OCI-LY3 (cell line): ENCODE results near the gene DOCK2.

Source experiments
- EZH2phosphoT487 ChIP-seq: fragments of 200-600 bp; shearing (Covaris generic); IDR thresholded peaks from 2 replicates; pipeline ENCODE4 v1.6.1; 2018; ENCODE audit warnings: antibody characterized with exemption, mixed run types, low read depth
- TF ChIP-seq, protein P1 (sequence below): fragments of 200-600, 300-600 bp; sonication (generic); IDR thresholded peaks from 2 replicates; pipeline ENCODE4 v1.5.1; 2014; ENCODE audit warnings: antibody characterized with exemption, low read length, low read depth

DNA sequence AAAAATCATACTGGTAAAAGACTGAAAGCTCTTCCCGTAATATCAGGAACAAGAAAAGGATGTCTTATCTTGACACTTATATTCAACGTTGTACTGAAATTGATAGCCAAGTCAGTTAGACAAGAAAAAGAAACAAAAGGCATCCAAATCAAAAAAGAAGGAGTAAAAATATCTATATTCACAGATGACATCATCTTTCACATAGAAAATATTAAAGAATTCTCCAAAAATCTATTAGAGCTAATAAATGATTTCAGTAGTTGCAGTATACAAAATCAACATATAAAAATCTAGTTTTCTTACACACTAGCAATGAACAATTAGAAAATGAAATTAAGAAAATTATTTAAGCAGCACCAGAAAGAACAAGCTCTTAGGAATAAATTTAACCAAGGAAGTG is 29.2 kb upstream of the DOCK2 start:
- TF ChIP-seq, protein P1, sequence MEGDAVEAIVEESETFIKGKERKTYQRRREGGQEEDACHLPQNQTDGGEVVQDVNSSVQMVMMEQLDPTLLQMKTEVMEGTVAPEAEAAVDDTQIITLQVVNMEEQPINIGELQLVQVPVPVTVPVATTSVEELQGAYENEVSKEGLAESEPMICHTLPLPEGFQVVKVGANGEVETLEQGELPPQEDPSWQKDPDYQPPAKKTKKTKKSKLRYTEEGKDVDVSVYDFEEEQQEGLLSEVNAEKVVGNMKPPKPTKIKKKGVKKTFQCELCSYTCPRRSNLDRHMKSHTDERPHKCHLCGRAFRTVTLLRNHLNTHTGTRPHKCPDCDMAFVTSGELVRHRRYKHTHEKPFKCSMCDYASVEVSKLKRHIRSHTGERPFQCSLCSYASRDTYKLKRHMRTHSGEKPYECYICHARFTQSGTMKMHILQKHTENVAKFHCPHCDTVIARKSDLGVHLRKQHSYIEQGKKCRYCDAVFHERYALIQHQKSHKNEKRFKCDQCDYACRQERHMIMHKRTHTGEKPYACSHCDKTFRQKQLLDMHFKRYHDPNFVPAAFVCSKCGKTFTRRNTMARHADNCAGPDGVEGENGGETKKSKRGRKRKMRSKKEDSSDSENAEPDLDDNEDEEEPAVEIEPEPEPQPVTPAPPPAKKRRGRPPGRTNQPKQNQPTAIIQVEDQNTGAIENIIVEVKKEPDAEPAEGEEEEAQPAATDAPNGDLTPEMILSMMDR = no peak
- no peak for TF ChIP-seq EZH2phosphoT487
